IPS-18c (cell line): ENCODE measurements around the gene PTPRN2.
"Not testable (repeated sequence)": the region's sequence is repeated elsewhere in the genome, so short reads cannot be mapped to it uniquely, and the experiment has no call there.

ENCODE experiments used
- H3K4me3 ChIP-seq: 2 replicates; pipeline ENCODE4 v1.7.0; 2013; ENCODE audit warnings: low read depth, mild to moderate bottlenecking, low read length, moderate library complexity; ENCODE audit not compliant: insufficient read depth
- H3K9me3 ChIP-seq: one replicate; pipeline ENCODE4 v1.6.1; 2013; ENCODE audit warnings: mild to moderate bottlenecking, low read length, moderate library complexity; ENCODE audit not compliant: control insufficient read depth, insufficient read depth

The PTPRN2 gene

DNA sequence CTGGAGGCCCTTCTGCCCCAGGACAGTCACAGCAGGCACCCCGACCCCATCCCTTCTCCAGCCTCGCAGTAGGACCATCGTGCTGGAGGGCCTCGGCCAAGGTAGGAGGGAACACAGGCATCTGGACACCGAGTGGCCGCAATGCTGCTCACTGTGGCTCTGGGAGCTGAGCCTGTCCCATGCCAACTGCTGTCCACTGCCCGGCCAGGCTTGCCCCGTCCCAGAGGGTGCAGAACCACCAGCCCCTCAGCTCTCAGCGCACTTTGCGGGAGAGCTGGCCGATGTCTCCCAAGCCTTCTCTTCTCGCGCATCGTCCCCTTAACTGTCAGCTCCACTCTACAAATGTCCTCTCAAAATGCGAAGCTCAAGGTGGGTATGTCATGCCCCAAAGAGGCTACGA lies 197.2 kb downstream of the PTPRN2 start:
- Histone ChIP-seq H3K4me3 (no peak overlapping the region), H3K9me3 (no peaks in the 10 kb centered on the region)

- Histone ChIP-seq H3K9me3 (no peaks in the 10 kb centered on the region), H3K4me3 (no peak overlapping the region)
Observed at GRCh38 chr7:158389514-158390425, 197.9 kb downstream of the PTPRN2 start.

GRCh38 chr7:158388928-158389327 lies 198.7 kb downstream of the PTPRN2 start:
- no peak overlapping the region for H3K4me3 ChIP-seq
- H3K9me3 ChIP-seq = peaks cover 3% of the 10 kb centered on the region

DNA sequence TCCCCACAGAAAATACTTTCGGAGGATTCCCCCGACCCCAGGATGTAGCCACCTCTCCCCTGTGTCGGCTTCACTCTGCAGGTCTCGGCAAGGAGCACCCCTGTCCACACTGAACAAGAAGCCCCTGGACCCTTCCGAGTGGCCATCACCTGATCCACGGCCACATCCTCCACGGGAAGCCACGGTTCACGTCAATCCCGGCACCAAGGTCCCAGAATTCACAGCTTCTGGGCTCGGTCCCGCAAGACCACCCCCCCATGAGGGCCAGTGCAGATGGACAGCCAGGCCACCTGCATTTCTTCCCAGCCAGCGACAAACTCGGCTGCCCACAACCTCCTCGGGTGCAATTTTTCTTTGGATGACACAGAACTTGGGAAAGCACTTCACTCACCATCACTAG lies 199.6 kb downstream of the PTPRN2 start:
- Histone ChIP-seq H3K9me3 (peaks cover 3% of the 10 kb centered on the region), H3K4me3 (no peak overlapping the region)

DNA sequence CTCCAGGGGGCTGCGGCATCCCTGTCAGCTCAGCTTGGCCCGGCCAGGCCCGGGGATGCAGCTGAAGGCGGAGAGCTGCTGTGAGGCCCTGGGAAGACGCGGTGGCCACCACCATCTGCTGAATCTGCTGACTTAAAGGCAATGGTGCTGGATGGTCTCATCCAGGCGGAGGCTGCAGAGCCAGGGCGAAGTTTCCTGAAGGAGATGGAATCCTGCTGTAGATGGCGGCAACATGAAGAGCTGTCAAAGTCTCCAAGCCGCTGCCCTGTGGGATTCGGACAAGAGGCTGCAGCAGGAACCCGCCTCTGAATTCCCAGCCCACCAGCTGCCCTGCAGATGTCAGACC lies 200.1 kb downstream of the PTPRN2 start:
- no peak overlapping the region for H3K4me3 ChIP-seq

GRCh38 chr7:158386866-158387545 lies 200.6 kb downstream of the PTPRN2 start:
- Histone ChIP-seq H3K9me3 (peaks cover 4% of the 10 kb centered on the region), H3K4me3 (no peak overlapping the region)

More for the DNA sequence above, 200.1 kb downstream of the PTPRN2 start:
- H3K9me3 ChIP-seq = peaks cover 3% of the 10 kb centered on the region

DNA sequence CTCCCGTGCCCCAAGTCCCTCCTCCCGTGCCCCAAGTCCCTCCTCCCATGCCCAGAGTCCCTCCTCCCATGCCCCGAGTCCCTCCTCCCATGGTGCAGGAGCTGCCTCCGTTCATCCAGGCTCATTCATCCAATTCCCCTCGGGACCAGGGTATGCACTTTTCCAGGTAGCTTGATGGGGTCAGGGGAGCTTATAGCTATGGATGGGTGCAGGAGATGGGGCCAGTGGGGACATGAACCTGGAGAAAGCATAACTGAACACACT lies 201.3 kb downstream of the PTPRN2 start:
- Histone ChIP-seq H3K9me3 (peaks cover 7% of the 10 kb centered on the region), H3K4me3 (no peak overlapping the region)

DNA sequence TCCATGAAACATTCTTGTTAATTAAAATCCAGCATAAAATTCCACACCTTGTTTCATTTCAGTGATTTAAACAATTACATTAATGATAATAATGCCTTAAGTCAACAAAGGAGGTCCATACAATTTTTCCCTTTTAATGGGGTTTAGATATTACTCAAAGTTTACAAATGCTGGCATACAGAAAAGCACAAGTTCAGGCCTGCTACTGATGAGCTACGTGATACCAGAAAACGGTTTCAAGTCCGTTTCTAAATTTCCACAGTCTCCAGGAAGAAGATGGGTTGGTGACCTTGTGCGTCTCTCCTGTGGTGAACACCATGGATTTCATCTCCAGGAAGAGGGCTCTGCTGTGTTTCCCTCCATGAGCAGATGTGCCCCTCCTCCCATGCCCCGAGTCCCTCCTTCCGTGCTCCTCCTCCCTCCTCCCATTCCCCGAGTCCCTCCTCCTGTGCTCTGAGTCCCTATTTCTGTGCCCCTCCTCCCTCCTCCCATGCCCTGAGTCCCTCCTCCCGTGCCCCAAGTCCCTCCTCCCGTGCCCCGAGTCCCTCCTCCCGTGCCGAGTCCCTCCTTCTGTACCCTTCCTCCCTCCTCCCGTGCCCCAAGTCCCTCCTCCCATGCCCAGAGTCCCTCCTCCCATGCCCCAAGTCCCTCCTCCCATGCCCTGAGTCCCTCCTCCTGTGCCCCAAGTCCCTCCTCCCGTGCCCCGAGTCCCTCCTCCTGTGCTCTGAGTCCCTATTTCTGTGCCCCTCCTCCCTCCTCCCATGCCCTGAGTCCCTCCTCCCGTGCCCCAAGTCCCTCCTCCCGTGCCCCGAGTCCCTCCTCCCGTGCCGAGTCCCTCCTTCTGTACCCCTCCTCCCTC lies 201.9 kb downstream of the PTPRN2 start:
- H3K9me3 ChIP-seq, H3K4me3 ChIP-seq: not testable (repeated sequence)

DNA sequence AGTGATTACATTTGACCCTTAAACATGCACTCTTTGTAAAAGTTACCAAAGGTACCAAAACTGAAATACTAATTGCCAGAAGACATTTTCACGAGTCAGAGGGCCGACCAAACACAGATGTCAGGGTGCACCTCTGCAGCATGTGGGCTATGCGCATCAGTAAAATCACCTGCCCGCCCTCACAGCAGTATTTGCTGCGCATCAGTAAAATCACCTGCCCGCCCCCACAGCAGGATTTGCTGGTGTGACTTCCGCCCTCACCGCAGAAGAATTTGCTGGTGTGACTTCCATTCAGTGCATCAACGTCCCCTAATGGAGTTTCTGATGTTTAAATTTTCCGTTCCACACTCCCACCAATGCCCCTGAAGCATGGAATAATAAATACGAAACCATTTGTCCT lies 202.9 kb downstream of the PTPRN2 start:
- peaks cover 9% of the 10 kb centered on the region for H3K9me3 ChIP-seq
- H3K4me3 ChIP-seq = no peak overlapping the region

GRCh38 chr7:158383665-158384064 lies 204.0 kb downstream of the PTPRN2 start:
- Histone ChIP-seq H3K9me3 (peaks cover 9% of the 10 kb centered on the region), H3K4me3 (no peak overlapping the region)

GRCh38 chr7:158382363-158383254 lies 205.0 kb downstream of the PTPRN2 start:
- H3K9me3 ChIP-seq = peaks cover 14% of the 10 kb centered on the region
- no peak overlapping the region for H3K4me3 ChIP-seq

GRCh38 chr7:158381956-158382355 lies 205.7 kb downstream of the PTPRN2 start:
- Histone ChIP-seq H3K4me3 (no peak overlapping the region), H3K9me3 (peaks cover 14% of the 10 kb centered on the region)

DNA sequence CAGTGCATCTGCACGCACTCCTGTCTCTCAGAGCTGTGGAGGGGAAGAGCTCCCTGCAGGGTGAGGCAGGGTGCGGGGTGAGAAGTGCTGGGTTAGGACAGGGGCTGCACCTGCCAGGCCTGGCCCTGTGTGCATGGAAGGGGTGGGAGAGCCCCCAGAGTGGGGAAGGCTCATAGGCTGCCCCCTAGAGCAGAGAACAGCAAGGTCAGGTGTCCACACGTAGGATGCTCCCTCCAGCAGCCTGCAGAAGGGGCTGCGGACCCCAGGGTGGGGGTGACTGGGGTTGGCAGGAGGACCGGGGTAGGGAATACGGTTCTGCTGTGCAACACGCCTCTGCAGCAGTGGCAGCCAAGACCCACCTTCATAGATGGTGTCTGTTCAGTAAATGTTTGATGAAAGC lies 208.6 kb downstream of the PTPRN2 start:
- Histone ChIP-seq H3K9me3 (peaks cover 20% of the 10 kb centered on the region), H3K4me3 (no peak overlapping the region)

DNA sequence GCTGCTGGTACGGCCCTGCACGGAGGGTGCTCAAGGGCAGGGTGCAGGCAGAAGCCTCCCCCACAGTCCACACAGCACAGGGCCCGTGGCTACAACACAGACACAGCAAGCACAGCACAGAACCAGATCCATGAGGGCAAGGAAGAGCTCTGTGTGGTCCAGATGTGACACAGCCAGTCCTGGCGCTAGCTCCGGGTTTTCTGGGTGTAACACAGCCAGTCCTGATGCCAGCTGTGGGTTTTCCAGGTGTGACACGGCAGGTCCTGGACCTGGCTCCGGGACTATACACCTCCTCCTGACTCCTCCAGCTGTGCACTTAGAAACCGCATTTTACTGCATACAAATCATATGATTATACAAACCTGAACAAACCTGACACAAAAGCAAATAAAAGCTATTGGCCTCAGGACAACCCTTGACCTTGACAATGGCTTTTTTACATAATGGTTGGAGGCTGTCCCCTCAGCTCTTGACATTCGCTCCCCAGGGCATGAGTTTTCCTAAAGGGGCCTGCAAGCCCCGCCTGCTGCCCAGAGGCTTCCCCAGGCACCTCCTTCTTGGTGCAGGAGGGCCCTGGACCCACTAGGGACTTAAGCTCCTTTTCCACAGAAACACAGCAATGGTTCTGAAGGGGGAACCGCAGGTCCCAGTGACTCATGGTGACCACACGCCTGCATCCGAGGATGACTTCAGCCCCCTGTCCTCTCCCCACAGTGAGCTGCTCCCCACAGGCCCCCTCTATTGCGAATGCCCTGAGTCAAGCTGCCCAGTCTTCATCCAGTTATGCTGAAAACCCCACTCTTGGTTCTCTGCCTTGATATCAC lies 209.6 kb downstream of the PTPRN2 start:
- Histone ChIP-seq H3K4me3 (no peak overlapping the region), H3K9me3 (peaks cover 23% of the 10 kb centered on the region)

DNA sequence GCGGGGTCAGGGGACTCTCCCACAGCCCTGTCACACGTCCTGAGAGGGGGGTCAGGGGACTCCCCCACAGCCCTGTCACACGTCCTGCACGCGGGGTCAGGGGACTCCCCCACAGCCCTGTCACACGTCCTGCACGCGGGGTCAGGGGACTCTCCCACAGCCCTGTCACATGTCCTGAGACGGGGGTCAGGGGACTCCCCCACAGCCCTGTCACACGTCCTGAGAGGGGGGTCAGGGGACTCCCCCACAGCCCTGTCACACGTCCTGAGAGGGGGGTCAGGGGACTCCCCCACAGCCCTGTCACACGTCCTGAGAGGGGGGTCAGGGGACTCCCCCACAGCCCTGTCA lies 210.8 kb downstream of the PTPRN2 start:
- H3K9me3 ChIP-seq = peaks cover 27% of the 10 kb centered on the region
- not testable (repeated sequence) for H3K4me3 ChIP-seq

DNA sequence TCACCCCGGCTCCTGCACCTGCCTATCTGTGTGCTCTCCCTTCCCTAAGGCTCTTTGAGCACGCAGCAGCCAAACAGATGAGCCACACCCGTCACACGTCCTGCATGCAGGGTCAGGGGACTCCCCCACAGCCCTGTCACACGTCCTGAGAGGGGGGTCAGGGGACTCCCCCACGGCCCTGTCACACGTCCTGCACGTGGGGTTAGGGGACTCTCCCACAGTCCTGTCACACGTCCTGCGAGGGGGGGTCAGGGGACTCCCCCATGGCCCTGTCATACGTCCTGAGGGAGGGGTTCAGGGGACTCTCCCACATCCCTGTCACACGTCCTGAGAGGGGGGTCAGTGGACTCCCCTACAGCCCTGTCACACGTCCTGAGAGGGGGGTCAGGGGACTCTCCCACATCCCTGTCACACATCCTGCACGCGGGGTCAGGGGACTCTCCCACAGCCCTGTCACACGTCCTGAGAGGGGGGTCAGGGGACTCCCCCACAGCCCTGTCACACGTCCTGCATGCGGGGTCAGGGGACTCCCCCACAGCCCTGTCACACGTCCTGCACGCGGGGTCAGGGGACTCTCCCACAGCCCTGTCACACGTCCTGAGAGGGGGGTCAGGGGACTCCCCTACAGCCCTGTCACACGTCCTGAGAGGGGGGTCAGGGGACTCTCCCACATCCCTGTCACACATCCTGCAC lies 211.3 kb downstream of the PTPRN2 start:
- H3K9me3 ChIP-seq = peaks cover 26% of the 10 kb centered on the region
- not testable (repeated sequence) for H3K4me3 ChIP-seq
